RPMI7951 (cell line): ENCODE results near the gene BTBD9. TPM values are rescaled to one million over a fixed set of nuclear protein-coding genes. Genes with fewer than 3 reads are reported as not detected.

ENCODE experiments used
- DNase-seq: peaks from one replicate; pipeline ENCODE4 v3.0.0-alpha.2; 2012; ENCODE audit warnings: low read depth
- total RNA-seq: library from RNA; depleted of rRNA; stranded (reverse); fragments of >200 nt; shearing (Covaris generic); gene quantifications from 2 replicates; pipeline ENCODE4 v1.2.3, GENCODE V29; 2014

Gene BTBD9
- total RNA-seq, 1 experiment from 2014 or later: 2.8 TPM

DNA sequence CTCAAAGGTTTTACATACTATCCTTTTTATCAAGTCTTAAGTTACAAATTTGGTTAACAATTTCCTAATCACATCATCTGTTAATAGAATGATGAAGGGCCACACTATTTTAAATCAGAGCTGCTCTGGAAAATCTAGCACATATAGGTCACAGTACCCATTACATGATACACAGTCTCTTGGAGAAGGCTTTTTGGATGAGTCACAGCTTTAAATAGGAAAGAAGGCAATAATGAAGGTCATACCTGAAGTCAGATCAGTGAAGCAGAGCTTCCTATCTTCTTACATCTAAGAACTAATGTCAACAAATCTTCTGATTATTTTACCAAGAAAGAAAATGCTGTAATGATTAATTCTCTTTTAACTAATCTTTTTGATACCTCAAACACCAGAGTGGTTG, 248.5 kb downstream of the BTBD9 start:
- DNase-seq: peak; percentile 18

DNA sequence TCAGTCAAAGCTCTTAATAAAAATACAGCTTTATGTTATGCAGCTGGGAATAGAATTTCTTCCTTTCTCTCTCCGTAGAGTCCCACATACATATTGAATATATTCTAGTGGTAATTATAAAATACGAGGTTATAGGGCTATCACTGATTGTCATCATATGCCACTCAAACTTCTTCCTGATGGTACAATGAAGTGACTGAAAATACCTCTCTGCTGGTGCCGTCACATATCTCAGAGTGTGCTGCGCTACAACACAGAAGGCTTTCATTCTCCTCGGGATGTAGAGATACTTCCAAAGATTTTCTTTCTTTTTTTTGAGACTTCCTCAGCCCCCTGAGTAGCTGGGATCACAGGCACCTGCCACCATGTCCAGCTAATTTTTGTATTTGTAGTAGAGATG, 249.9 kb downstream of the BTBD9 start:
- no peak for DNase-seq

DNA sequence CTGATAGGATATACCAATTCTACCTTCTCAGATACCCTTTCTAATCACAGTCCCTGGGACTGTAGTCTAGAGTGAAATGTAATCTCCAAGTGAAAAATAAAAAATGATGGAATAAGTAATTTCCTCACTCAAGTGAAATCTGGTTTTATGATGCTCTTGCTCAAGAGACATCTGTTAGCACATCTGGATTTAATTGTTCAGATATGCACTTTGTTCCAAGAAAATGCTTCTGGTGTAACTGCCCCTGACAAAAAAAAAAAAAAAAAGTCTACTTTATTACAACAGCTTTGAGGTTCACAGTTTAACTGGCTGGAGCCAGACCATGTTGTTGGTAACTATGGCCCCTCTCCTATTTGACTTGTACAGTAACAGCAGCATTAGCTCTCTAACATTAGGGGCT, 251.8 kb downstream of the BTBD9 start:
- peak; percentile 56 for DNase-seq

DNA sequence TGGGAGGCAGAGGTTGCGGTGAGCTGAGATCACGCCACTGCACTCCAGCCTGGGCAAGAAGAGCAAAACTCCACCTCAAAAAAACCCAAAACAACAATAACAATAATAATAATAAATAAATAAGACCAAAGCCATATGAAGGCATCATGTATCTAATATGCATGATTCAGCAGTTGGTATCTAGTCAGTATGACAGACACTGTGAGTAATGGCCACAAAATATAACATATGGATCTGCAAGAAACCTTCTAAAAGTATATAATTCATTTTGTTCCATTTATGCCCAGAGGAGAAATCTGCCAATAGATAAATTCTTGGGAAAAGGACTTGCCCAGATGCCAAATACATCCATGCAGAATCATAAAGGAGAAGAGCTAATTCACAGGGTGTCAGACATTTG, 252.3 kb downstream of the BTBD9 start:
- DNase-seq: no peak

DNA sequence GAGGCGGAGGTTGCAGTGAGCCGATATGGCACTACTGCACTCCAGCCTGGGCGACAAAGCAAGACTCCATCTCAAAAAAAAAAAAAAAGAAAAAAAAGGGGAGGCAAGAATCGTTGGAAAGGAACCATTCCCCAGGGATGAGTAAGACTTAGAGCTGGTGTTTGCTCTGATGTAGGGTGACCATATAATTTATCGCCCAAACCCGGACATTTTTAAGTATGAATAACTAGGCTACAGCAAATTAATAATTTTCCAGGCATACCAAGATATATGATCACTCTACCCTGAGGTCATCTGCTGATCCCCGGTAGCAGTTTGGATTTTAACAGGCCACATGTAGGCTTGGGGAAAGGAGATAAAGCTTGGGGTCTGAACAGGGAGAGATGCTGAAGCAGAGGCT, 260.9 kb downstream of the BTBD9 start:
- no peak for DNase-seq

DNA sequence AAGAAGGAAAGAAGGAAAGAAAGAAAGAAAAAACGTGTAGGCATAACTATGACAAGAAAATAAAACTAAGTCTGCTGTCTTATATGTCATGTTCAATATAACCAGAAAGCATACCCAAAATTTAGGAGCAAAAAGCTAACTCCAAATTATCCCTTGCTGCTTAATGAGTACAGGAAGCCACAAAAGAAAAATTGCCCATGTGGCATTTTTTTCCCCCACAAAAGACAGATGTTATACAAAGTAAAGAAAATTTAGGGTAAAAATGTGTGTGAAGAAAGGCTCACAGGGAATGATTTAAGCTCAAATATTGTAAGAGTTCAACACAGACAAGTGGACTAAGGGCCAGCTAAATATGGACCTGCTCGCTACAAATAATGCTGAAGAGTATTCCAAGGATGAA, 263.8 kb downstream of the BTBD9 start:
- DNase-seq: no peak

DNA sequence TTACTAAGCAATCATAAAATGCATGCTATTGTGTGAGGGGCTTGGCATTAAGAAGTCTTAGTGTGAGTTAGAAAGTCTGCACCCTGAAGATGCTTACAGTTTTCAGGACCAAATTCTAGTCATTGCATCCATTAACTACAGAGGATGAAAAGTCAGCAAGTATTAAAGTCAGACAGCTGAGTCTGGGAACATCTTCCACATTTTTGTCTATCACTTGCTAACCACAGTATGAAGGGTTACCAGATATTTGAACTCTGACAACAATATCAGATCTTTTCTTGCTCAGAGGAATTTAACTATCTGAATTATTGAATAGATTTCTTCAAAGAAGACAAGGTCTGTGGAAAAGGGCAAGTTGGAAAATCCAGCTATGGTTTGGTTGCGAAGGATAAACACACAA, 264.4 kb downstream of the BTBD9 start:
- no peak for DNase-seq

DNA sequence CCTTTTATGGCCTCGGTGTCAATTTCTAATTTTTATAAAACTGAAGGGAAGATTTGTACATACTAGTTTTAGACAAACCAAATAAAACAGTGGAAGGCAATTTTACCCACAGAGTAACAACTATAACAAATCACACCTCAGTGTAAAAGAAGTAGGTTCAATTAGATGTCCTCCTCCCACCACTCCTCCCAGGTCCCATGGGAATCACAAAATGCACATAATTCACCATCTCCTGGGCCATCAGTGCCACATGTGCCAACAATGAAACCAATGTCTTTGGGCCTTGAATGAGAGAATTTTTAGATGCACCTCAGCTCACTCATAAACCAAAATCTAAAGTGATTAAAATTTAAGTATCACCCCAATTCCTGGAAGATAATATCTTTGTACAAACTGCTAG, 267.8 kb downstream of the BTBD9 start:
- DNase-seq: no peak

DNA sequence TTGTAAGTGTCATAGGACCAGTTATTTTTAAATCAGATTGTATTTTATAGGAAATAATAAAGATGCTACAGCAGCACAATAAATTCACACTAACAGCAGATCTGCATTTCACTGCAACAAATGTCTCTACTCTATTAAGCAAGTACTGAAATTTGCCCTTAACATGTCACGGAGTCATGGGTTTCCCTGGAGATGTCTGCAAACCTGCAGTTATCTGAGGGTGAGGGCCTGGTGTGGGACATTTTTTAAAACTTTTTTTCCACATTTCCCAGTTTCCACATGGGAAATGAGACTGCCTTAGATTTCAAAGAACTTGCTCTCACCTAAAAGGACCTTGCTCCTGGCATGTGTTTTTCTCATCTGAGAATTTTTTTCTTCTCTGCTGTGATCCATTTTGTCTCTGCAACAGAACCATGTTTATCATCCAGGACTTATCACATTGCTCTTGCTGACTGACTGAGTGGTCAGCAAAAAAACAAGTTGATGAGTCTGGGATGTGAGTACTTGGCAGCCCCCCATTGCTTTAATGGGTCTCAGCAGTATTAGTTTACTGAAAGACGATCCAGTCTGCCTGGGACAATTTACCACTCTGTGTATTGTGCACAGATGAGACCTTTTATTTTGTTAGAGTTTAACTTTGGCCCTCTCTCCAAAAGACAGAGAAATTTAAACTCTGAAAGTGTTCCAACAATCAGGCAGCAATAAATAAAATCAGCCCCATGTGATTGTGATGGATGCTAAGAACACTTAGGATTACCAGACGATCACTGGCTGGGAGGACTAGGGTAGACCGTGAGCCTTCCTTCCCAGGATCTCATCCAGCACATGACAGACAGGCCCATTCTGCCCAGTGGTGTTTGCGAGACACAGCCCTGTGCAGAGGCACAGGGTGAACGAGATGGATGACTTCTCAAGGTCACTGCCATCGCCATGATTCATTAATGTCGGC, 268.8 kb downstream of the BTBD9 start:
- DNase-seq: no peak

DNA sequence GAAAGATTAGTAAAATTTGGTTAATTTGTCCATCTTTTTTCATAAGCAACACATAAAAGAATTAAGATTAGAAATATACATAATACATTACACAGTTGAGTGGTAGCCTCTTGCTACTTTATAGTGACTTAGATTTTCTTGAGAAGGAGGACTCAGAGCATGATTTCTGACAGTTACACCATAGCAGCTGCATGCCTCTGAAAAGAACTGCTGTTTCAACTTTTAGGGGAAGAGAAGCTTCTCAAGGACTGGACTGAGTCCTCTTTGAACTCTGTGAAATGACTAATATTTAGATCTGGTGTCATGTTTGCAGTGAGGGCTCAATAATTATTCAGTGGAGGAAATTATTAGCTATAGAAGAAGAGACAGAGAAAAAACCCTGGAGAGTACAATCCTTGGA, 272.5 kb downstream of the BTBD9 start:
- no peak for DNase-seq

DNA sequence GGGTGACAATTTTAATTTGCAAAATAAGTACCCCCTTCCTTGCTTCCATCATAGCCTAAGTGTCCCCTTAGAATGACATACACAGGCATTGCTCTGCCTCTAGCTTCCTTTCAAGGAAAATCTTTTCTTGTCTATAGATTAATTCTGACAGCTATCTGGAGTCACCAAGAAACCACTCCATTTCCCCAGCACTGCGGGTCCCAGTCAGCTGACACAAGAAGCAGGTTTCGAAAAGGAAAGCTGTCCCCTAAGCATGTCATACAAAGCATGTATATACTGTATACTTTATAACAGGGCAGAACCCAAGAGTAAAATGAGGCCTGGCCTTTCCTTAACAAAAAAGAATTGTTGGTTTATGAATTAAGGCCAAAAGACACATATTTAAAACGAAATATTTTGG, 273.5 kb downstream of the BTBD9 start:
- DNase-seq: no peak

DNA sequence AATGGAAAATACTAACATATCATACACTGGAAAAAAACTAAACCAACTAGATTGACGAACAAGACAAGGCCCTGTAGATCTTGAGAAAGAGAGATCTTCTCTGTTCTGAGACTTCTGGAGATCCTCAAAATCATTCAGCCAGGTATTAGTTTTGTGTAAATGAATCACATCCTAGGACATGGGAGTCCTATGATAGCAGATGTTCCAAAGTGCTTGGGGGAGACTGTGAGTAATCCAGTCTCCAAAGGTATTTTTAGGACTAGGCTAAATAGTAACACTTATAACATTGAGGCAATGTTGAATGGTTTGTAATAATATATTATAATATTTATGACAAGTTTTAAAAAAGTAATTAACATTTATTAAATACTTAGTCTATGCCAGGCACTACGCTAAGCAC, 275.0 kb downstream of the BTBD9 start:
- DNase-seq: no peak

DNA sequence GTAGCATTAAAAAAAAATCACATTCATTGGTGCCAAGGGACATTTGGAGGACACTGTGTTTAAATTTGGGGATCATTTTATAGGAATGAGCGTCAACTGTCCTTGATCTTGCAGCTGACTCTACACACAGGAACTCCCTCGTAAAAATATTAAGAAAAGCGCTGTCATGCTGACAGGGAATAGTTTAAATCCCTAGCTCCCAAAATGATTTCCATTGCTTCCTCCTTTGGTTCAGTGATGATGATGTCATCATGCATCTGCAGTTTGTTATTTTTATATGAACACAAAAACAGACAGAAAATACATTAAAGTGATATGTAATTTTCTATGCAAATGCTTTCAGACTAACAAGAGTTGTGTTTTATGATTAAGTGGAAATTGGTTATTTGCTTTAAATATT, 275.6 kb downstream of the BTBD9 start:
- DNase-seq: no peak

DNA sequence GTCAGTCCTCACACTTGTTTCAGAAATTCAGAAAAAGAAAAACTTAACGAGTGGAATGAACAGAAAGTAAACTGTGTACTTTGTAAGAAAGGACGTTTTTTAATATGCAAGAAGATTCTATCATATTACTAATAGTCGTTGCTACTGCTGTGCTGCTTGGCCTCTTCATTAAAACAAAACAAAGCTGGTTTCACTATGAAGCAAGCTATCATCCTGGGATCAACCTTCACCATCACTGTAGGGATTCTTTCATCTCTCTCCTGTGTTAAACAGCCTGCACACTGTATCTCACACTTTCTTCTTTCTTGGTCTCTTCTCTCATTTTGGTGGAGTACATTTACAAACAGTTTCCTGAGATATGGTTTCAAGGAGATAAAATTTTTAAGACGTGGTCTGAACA, 284.2 kb downstream of the BTBD9 start:
- DNase-seq: no peak

DNA sequence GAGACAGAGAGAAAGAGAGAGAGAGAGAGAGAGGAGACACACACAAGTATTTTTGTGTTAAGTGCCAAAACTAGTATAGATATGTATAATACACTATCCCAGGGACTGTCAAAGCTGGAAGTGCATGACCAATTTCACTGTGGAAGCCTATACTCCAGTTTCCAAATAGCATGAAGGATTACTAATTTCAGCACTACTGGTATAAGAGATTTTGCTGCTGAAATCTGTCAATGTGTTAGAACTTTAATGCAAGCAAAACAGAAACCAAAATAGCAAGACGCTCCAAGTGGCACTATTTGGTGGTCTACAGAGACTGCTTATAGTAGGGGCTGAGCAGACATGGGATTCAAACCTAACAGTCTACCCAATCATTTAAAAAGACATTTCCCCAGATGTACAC, 284.8 kb downstream of the BTBD9 start:
- no peak for DNase-seq

DNA sequence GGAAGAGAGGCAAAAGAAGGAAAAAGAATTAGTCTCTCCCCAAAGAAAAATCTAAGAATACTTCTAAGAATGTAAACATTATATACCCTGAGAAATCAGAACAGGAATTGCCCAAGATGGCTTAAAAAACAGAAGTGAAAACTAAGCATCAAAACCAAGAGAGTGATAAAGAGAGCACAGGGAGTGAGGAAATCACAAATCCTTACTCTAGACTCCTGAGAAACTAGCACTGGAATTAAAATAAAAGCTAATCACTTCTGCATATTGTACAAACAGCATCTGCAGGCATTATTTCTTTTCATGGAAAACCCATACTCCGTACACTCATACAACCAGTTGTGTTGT, 285.7 kb downstream of the BTBD9 start:
- DNase-seq: no peak

DNA sequence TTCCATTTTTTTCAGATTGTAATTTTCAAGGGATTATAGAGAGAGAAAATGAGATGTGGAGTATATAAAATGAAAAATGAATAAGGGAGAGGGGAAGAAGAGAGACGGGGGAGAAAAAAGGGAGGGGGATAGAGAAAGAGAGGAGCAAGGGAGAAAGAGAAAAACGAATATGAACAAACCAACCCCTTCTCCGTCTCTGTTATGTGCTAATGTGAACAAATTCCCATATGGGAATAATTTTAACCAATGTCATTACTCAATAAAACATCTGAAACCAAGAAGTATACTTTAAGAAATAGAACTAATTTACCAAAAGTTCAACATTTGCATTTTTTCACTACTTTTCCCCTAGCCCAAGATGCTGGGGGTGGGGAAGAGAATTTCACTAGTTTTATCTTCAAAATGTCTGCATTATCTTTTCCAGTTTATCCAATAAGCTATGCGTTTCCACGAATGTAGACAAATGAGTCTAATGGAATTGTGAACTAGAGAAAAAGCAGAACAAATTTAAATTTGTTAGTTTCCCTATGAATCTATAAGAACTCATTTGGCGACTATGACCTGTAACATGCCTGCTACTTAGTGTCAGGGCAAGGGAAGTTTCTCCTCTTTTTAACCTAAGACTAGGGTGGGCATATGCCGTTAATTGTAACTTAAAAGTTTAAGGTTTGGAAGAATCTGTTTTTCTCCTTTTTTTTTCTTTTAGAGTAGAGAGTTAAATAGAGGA, 286.3 kb downstream of the BTBD9 start:
- DNase-seq: no peak

DNA sequence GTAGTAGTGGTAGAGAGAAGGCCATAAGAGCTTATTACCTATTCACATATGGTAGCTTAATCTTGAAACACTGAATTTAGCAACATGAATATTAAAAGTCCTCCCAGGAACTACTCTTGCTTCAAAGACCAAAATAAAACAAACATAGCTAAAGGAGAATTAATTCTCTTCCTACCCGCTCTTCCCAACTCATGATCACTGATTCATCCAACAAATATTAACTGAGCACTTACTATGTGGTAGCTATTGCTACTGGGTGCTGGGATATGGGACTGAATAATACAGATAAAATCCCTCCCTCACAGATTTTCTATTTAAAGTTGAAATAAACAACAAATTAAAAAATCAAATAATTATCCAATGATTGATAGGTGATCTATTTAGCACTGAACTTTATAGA, 287.1 kb downstream of the BTBD9 start:
- DNase-seq: no peak

DNA sequence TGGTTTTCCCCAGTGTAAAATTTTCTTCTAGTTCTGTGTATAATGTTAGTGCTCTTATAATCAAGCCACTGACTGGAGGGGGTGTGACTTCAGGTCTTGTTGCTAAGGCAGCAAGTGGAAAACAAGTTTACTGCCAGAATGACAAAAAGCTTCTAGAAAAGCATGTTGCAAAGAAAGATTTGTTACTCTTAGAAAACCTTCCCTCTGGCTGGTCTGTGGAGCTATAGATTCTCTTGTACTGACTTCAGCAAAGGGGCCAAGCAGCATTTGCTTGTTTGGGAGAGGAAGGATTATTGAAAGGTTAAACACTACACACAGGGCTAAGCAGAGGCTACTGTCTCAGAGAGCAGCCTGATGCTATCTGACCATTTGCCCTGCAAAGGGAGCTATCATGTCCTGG, 288.8 kb downstream of the BTBD9 start:
- DNase-seq: peak; percentile 19

DNA sequence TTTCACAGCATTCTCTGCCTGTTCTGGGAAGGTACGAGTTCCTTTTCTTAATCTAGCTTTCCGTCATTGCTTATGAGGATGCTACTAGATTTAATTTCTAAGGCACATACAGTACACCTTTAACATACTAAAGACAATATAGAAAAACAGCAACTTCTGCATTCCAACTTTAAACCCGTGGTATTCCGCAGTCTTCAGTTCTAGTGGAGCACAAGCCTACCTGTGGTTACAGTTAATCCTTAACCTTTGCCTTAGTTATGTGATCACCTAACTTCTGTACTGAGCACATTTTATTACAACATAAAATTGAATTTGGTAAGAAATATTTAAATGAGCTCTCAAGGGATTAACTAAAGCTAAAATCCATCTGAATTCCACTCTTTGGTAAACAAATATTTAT, 289.5 kb downstream of the BTBD9 start:
- no peak for DNase-seq

DNA sequence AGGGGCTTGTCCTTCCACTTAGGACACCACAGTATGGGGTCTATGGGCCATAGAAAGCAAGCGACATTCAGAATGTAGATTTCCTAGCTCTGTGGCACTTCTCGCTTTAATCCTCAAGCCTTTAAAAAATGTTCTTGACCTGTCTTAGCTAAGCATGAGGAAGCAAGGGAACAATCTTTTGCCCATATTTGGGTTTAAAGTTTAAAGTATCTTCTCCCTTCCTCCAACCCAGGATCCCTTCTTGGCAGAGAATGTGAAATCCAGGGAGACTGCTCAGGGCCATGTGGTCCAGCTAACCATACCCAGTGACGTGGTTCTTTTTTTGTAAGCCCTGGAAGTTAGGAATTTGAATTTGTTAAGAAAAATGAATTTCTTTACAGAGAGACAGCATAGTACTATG, 289.9 kb downstream of the BTBD9 start:
- DNase-seq: peak; percentile 8

DNA sequence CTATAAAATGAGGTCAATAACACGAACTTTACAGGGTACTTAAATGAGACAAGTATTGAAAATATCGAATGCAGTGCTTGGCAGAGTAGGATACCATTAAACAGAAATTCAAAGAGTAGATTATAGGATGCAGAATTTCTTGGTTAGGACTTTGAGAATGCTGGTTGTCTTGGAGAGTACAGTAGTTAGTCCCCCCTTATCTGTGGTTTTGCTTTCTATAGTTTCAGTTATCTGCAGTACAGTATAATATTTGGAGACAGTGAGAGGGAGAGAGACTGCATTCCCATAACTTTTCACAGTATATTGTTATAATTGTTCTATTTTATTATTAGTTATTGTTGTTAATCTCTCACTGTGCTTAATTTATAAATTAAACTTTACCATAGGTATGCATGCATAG, 290.5 kb downstream of the BTBD9 start:
- DNase-seq: no peak

DNA sequence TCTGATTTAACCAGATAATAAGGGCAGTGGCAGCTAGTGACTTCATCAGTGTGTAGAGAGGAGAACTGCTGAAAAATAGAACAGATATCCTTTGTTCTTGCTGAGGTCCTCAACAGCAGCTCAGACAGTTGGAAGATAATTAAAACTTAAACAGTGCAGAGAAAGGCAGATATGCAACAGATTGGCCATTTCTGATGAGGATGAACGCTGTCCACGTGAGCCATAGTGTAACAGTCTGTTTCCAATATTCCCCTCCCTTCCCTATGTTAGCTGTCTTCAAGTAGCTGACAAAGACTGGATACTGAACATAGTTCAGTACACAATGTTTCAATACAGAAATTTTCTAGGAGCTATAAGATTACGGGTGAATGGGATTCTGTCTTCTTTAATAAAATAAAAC, 291.4 kb downstream of the BTBD9 start:
- DNase-seq: peak; percentile 9
